Stomach (tissue), 9 donors: ENCODE data around the gene ATAD3B. TPM values are rescaled to one million over a fixed set of nuclear protein-coding genes. Genes with fewer than 3 reads are reported as not detected.

ENCODE experiments used
- DNase-seq, 2 donors: peaks; one replicate each; pipeline versions ENCODE4 v3.0.0 to v3.0.0-alpha.2; 2013 to 2019
- H3K27ac ChIP-seq, 5 donors: fragments of 200-600 bp in 4 of 5; sonication (generic) in 4 of 5; one replicate each; pipeline ENCODE4 v1.5.1; 2013 to 2019; ENCODE audit warnings: mild to moderate bottlenecking in 1 of 5, moderate library complexity in 1 of 5
- H3K27me3 ChIP-seq, 3 donors: fragments of 200-600 bp; sonication (generic); one replicate each; pipeline ENCODE4 v1.5.1; 2017 to 2019; ENCODE audit warnings: mixed run types in 1 of 3
- H3K36me3 ChIP-seq, 4 donors: fragments of 200-600 bp; sonication (generic); 1 replicate in 3 of 4; 2 replicates in 1 of 4; pipeline ENCODE4 v1.5.1; 2016 to 2019
- H3K4me1 ChIP-seq, 4 donors: fragments of 200-600 bp; sonication (generic); one replicate each; pipeline ENCODE4 v1.5.1; 2016 to 2019
- H3K4me3 ChIP-seq, 4 donors: fragments of 200-600 bp; sonication (generic) in 3 of 4; one replicate each; pipeline ENCODE4 v1.5.1; 2016 to 2019; ENCODE audit warnings: mild to moderate bottlenecking in 1 of 4
- H3K9me3 ChIP-seq, 4 donors: fragments of 200-600 bp; sonication (generic); one replicate each; pipeline ENCODE4 v1.5.1; 2016 to 2019
- CTCF ChIP-seq, 7 experiments: fragments of 450-650 bp in 4 of 7; fragments of 200-600 bp in 3 of 7; sonication (generic) in 3 of 7; IDR thresholded peaks; one replicate each; pipeline ENCODE4 v1.5.1; 2016 to 2019; ENCODE audit warnings: antibody characterized with exemption in 7 of 7, control low read depth in 2 of 7, mild to moderate bottlenecking in 1 of 7
- EP300 ChIP-seq: sonication (generic); formaldehyde crosslinking; IDR thresholded peaks from one replicate; pipeline ENCODE4 v1.6.1; 2017; ENCODE audit warnings: antibody characterized with exemption
- POLR2A ChIP-seq, 4 donors: fragments of 450-650 bp; IDR thresholded peaks; one replicate each; pipeline ENCODE4 v1.6.1; 2016; ENCODE audit warnings: antibody characterized with exemption in 4 of 4, control low read depth in 2 of 4, mild to moderate bottlenecking in 1 of 4, moderate library complexity in 1 of 4
- POLR2AphosphoS5 ChIP-seq, 3 donors: sonication (generic); formaldehyde crosslinking; IDR thresholded peaks; one replicate each; pipeline ENCODE4 v1.6.1; 2016; ENCODE audit warnings: antibody characterized with exemption in 3 of 3
- WGBS, 5 donors: extraction: QIAGEN DNeasy Blood & Tissue Kit in 3 of 5; methylation state at CpG; one replicate each; pipeline versions ENCODE4 v1.1.5 to v1.1.7; 2013 to 2018; 5-methylcytosine and 5-hydroxymethylcytosine counted together
- intact Hi-C: fragments of 100-400 bp; cut with DNase I; formaldehyde crosslinking; loops from one replicate; pipeline ENCODE4 v1.15.1; 2023; ENCODE audit warnings: low total_unique reads
- polyA plus RNA-seq, 3 donors: library from polyadenylated mRNA; stranded (reverse); fragments of 200-250 nt; gene quantifications; one replicate each; pipeline ENCODE4 v1.2.3, GENCODE V29; 2013
- total RNA-seq, 5 donors: library from RNA; depleted of rRNA; stranded (reverse); fragments of >200 nt; gene quantifications; one replicate each; pipeline versions ENCODE4 v1.1.0 to v1.2.3, GENCODE V29; 2014 to 2016
- donor health status: healthy with polysubstance abuse.
- donor health status: Bipolar disorder and iron deficiency.
- donor health status: healthy.

Gene ATAD3B
- total and polyA plus RNA-seq, 8 donors = 8.2 to 91.5 (median 21.1) TPM

GRCh38 chr1:1540818-1541628, 69.5 kb downstream of the ATAD3B start:
- Histone ChIP-seq H3K9me3 (no peaks in the 10 kb centered on the region), H3K27me3 (peaks cover 0 to 21% (median 5%) of the 10 kb centered on the region in 3 donors), H3K4me3 (peak overlapping the region; percentile 58 to 65 (median 61)), H3K4me1 (peaks cover 8 to 62% (median 42%) of the 10 kb centered on the region in 4 donors), H3K36me3 (peaks cover 15 to 40% (median 28%) of the 10 kb centered on the region in 4 donors), H3K27ac (peak overlapping the region; percentile 8 to 84 (median 71))
- TF ChIP-seq EP300 = no peak
- TF ChIP-seq POLR2A (IDR thresholded peaks at IDR 0.05) = no peak
- no peak for TF ChIP-seq POLR2AphosphoS5 (IDR thresholded peaks at IDR 0.05)
- no peak for TF ChIP-seq CTCF (IDR thresholded peaks at IDR 0.05)
- DNase-seq = no peak
- intact Hi-C loops = no loop called here
- WGBS, 5 donors = 52 to 91% (median 56%) methylated on average over 6 to 53 of the region's 53 CpGs

- H3K27me3 ChIP-seq = peaks cover 0 to 21% (median 5%) of the 10 kb centered on the region in 3 donors
- intact Hi-C loops = no loop called here
- H3K4me3 ChIP-seq = no peak overlapping the region
- peaks cover 15 to 43% (median 30%) of the 10 kb centered on the region in 4 donors for H3K36me3 ChIP-seq
- H3K9me3 ChIP-seq = no peaks in the 10 kb centered on the region
- DNase-seq = no peak
- no peak overlapping the region for H3K27ac ChIP-seq
- 84 to 91% (median 90%) methylated on average over 33 to 37 of the region's 37 CpGs for WGBS, 5 donors
- H3K4me1 ChIP-seq = peaks cover 8 to 62% (median 42%) of the 10 kb centered on the region in 4 donors
- TF ChIP-seq POLR2AphosphoS5 (IDR thresholded peaks at IDR 0.05) = no peak
- TF ChIP-seq POLR2A (IDR thresholded peaks at IDR 0.05) = no peak
- TF ChIP-seq CTCF (IDR thresholded peaks at IDR 0.05) = no peak
- TF ChIP-seq EP300 = no peak
These were observed 70.6 kb downstream of the ATAD3B start for GRCh38 chr1:1541956-1542765.

GRCh38 chr1:1542766-1543705, 71.5 kb downstream of the ATAD3B start:
- DNase-seq = peak in 1 of 2 donors; percentile 64
- WGBS, 5 donors = 74 to 86% (median 77%) methylated on average over 38 to 45 of the region's 45 CpGs
- peaks cover 0 to 21% (median 5%) of the 10 kb centered on the region in 3 donors for H3K27me3 ChIP-seq
- H3K4me3 ChIP-seq = no peak overlapping the region
- peaks cover 8 to 61% (median 42%) of the 10 kb centered on the region in 4 donors for H3K4me1 ChIP-seq
- intact Hi-C loops = no loop called here
- H3K9me3 ChIP-seq = no peaks in the 10 kb centered on the region
- TF ChIP-seq POLR2AphosphoS5 (IDR thresholded peaks at IDR 0.05) (no peak), POLR2A (IDR thresholded peaks at IDR 0.05) (no peak)
- H3K27ac ChIP-seq = peak overlapping the region in 2 of 5 donors; percentile 33 to 38
- H3K36me3 ChIP-seq = peaks cover 15 to 52% (median 30%) of the 10 kb centered on the region in 4 donors

GRCh38 chr1:1543706-1544099, 72.1 kb downstream of the ATAD3B start:
- Histone ChIP-seq H3K4me1 (peaks cover 8 to 54% (median 41%) of the 10 kb centered on the region in 4 donors), H3K36me3 (peaks cover 15 to 45% (median 32%) of the 10 kb centered on the region in 4 donors), H3K27ac (peak overlapping the region in 2 of 5 donors; percentile 33 to 38), H3K4me3 (no peak overlapping the region), H3K27me3 (peaks cover 0 to 21% (median 5%) of the 10 kb centered on the region in 3 donors), H3K9me3 (no peaks in the 10 kb centered on the region)
- WGBS, 5 donors = 27 to 70% (median 51%) methylated on average over 14 to 19 of the region's 19 CpGs
- DNase-seq = peak; percentile 67 to 81
- TF ChIP-seq EP300 = no peak
- TF ChIP-seq CTCF (IDR thresholded peaks at IDR 0.05) = no peak
- TF ChIP-seq POLR2A (IDR thresholded peaks at IDR 0.05) = no peak
- TF ChIP-seq POLR2AphosphoS5 (IDR thresholded peaks at IDR 0.05) = no peak
- intact Hi-C loops = no loop called here
